A673 (cell line): ENCODE measurements around the gene PPP2R5B.

Experiments used
- CTCF ChIP-seq: fragments of 300-800, 200-600 bp; sonication (generic); conservative IDR thresholded peaks from 2 replicates; pipeline ENCODE4 v1.5.1; 2017; ENCODE audit warnings: low read depth, mild to moderate bottlenecking, antibody characterized with exemption, low read length, moderate library complexity, mixed read lengths
- EZH2 ChIP-seq: fragments of 200-600 bp; sonication (generic); IDR thresholded peaks from 2 replicates; pipeline ENCODE4 v1.6.1; 2017; ENCODE audit warnings: borderline replicate concordance, low read depth, mild to moderate bottlenecking, mixed read lengths, antibody characterized with exemption, low read length; ENCODE audit not compliant: poor library complexity, severe bottlenecking

DNA sequence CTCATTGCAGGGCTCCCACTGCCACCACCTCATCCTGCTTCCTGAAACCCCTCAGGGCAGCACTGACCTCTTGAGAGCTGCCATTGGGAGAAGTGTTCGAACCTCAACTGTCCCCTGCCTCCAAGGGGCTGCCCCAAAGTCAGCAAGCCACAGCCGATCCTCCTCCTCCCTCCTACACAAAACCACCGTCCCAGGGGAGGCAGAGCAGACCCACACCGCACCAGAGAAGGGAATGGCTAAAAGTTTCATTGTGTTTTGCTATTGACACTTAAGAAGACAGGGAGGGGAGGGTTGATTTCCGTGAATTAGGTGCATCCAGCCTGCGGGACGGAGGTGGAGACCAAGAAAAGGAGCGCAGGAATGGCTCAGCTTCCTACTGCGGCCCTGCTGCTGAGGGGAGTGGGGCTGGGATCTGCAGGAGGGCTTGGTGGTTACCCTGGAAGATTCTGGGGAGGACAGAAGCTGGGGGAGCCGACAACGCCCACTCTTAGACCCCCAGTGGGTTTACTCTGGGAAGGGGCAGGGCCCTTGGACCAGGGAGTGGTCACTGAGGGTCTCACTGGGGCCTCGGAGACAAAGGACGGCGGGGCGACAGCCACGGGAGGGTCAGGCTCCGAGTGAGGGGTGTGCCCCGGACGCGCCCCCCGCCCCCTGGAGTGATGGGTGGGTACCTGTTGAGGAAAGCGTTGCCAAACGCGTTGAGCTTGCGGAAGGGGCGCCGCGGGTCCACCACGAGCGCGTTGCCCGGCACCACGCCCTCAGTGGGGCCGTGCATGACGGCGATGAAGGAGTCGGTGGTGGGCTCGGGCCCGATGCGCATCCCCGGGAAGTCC lies 46.9 kb upstream of the PPP2R5B start:
- no peak for TF ChIP-seq CTCF
- no peak for TF ChIP-seq EZH2
